Fibroblast of skin of left quadriceps (primary cell): ENCODE measurements around the gene ATP6V1E1.
"Not testable (repeated sequence)": the region's sequence is repeated elsewhere in the genome, so short reads cannot be mapped to it uniquely, and the experiment has no call there.

Experiments
- DNase-seq, 2 experiments: peaks; one replicate each; pipeline ENCODE4 v3.0.0-alpha.2; 2013; ENCODE audit warnings: low read depth in 2 of 2

The ATP6V1E1 gene

GRCh38 chr22:17628406-17629172 lies at the start of gene ATP6V1E1:
Gene ATP6V1E1, minus strand, starts transcription at chr22:17628749. Its CDS starts 114 bp downstream, at chr22:17628635.
- DNase-seq: peak; percentile 87 to 88

GRCh38 chr22:17675584-17675983 lies 47.0 kb upstream of the ATP6V1E1 start:
- no peak for DNase-seq

- no peak for DNase-seq
These were observed 45.6 kb upstream of the ATP6V1E1 start for GRCh38 chr22:17674152-17674551.

GRCh38 chr22:17672417-17672991 lies 44.0 kb upstream of the ATP6V1E1 start:
- DNase-seq: no peak

- DNase-seq: not testable (repeated sequence)
These were observed 43.1 kb upstream of the ATP6V1E1 start for GRCh38 chr22:17671521-17672092.

- no peak for DNase-seq
These were observed 37.3 kb upstream of the ATP6V1E1 start for GRCh38 chr22:17665854-17666253.

GRCh38 chr22:17665248-17665647 lies 36.7 kb upstream of the ATP6V1E1 start:
- DNase-seq: no peak

GRCh38 chr22:17664414-17665055 lies 36.0 kb upstream of the ATP6V1E1 start:
- DNase-seq: no peak

- no peak for DNase-seq
These were observed 28.4 kb upstream of the ATP6V1E1 start for GRCh38 chr22:17656870-17657395.

- DNase-seq: no peak
These were observed 26.7 kb upstream of the ATP6V1E1 start for GRCh38 chr22:17655289-17655688.

- no peak for DNase-seq
These were observed 20.0 kb upstream of the ATP6V1E1 start for GRCh38 chr22:17648569-17648968.

- DNase-seq: no peak
These were observed 19.4 kb upstream of the ATP6V1E1 start for GRCh38 chr22:17647991-17648390.

GRCh38 chr22:17647452-17647851 lies 18.9 kb upstream of the ATP6V1E1 start:
- DNase-seq: no peak

GRCh38 chr22:17642357-17642756 lies 13.8 kb upstream of the ATP6V1E1 start:
- not testable (repeated sequence) for DNase-seq

GRCh38 chr22:17641269-17641668 lies 12.7 kb upstream of the ATP6V1E1 start:
- DNase-seq: no peak

- DNase-seq: no peak
These were observed 10.7 kb upstream of the ATP6V1E1 start for GRCh38 chr22:17639247-17639741.

- DNase-seq: peak; percentile 57 to 60
These were observed 10.1 kb upstream of the ATP6V1E1 start, which contains the start of gene BCL2L13 for GRCh38 chr22:17638432-17639246. Gene BCL2L13, plus strand, starts transcription at chr22:17638757. Its CDS starts 16,955 bp downstream, at chr22:17655712.

GRCh38 chr22:17638182-17638431 lies 9.6 kb upstream of the ATP6V1E1 start:
- no peak for DNase-seq

GRCh38 chr22:17637490-17638181 lies 9.1 kb upstream of the ATP6V1E1 start:
- DNase-seq: no peak

GRCh38 chr22:17636850-17637249 lies 8.3 kb upstream of the ATP6V1E1 start:
- not testable (repeated sequence) for DNase-seq

- DNase-seq: no peak
These were observed 6.1 kb upstream of the ATP6V1E1 start for GRCh38 chr22:17634696-17635095.
